Left lung (tissue), 14 donors: ENCODE results near the gene CASKIN1. TPM values are rescaled to one million over a fixed set of nuclear protein-coding genes. Genes with fewer than 3 reads are reported as not detected.
A peak's percentile ranks its signal among the peaks of the same experiment; 100 is the strongest.

Source experiments
- ATAC-seq: fragments of 200-7000 bp; cut with Tn5 transposase; one replicate; pipeline ENCODE4 v1.9.1; 2020; ENCODE audit warnings: moderate library complexity
- DNase-seq, 4 donors: peaks; one replicate each; pipeline ENCODE4 v3.0.0-alpha.2; 2013 to 2020
- H3K27ac ChIP-seq, 2 donors: fragments of 200-600 bp; sonication (generic) in 1 of 2; one replicate each; pipeline versions ENCODE4 v1.5.0 to v1.8.0; 2020 to 2021
- H3K27me3 ChIP-seq, 2 donors: fragments of 200-600 bp; sonication (generic) in 1 of 2; one replicate each; pipeline versions ENCODE4 v1.5.0 to v1.8.0; 2020 to 2021
- H3K36me3 ChIP-seq, 2 donors: fragments of 200-600 bp; sonication (generic) in 1 of 2; one replicate each; pipeline versions ENCODE4 v1.5.0 to v1.8.0; 2020 to 2021
- H3K4me1 ChIP-seq, 2 donors: fragments of 200-600 bp; one replicate each; pipeline ENCODE4 v1.8.0; 2021
- H3K4me3 ChIP-seq, 2 donors: fragments of 200-600 bp; sonication (generic) in 1 of 2; one replicate each; pipeline versions ENCODE4 v1.5.0 to v1.8.0; 2020 to 2021; ENCODE audit warnings: mild to moderate bottlenecking in 1 of 2
- H3K9me3 ChIP-seq, 2 donors: fragments of 200-600 bp; sonication (generic) in 1 of 2; one replicate each; pipeline versions ENCODE4 v1.5.0 to v1.8.0; 2020 to 2021
- CTCF ChIP-seq, 2 donors: fragments of 200-600 bp; sonication (generic) in 1 of 2; IDR thresholded peaks; one replicate each; pipeline versions ENCODE4 v1.5.0 to v1.8.0; 2021; ENCODE audit warnings: antibody characterized with exemption in 2 of 2
- intact Hi-C, 2 donors: fragments of 100-400 bp; cut with DNase I; formaldehyde crosslinking; loops; one replicate each; pipeline versions ENCODE4 v1.11.2 to v1.14.2; 2022
- long read RNA-seq, 12 donors: library from polyadenylated mRNA in 2 of 12; unstranded in 2 of 12; transcript quantifications; one replicate each; pipeline ENCODE4 v2.0.0 and lab custom pipeline, GENCODE V29; 2019 to 2026
- polyA plus RNA-seq, 6 donors: library from polyadenylated mRNA; unstranded; fragments of 120-200 nt; gene quantifications; one replicate each; pipeline ENCODE4 v1.2.1, GENCODE V29; 2013; ENCODE audit not compliant: insufficient read length in 6 of 6
- total RNA-seq, 2 donors: library from RNA; stranded (reverse); fragmentation: NEBNext Ultra II Directional; extraction: Animal tissue kit (Norgen Biotek cat#: 25700); gene quantifications; one replicate each; pipeline ENCODE4 v1.2.1, GENCODE V29; 2021
- donor health status: DM: no; HTN: yes; CAD: no.
- donor health status: DM: no; HTN: no; CAD: no.

The CASKIN1 gene
- total RNA-seq (under 1 TPM; 0.05 to 0.06 TPM), polyA plus RNA-seq (under 1 TPM; 0.18 to 0.56 (median 0.42) TPM)
- long read RNA-seq, donor 1: 0 reads
- long read RNA-seq, donor 2, partial matches to known transcripts: 83 of 104 reads
- long read RNA-seq, donor 2, other reads (novel, unspliced or antisense): 21 of 104 reads
- long read RNA-seq, donor 3: 0 reads
- long read RNA-seq, donor 4: 0 reads
- long read RNA-seq, donor 5: 0 reads
- long read RNA-seq, donor 6: 0 reads
- long read RNA-seq, donor 7: 0 reads
- long read RNA-seq, donor 8: 0 reads
- long read RNA-seq, donor 9: 0 reads
- long read RNA-seq, donor 10: 0 reads
- long read RNA-seq, donor 11: 0 reads
- long read RNA-seq, donor 12: 0 reads

- no peaks in the 10 kb centered on the region for H3K9me3 ChIP-seq
- H3K4me3 ChIP-seq: peak within 1 kb of the TSS in 1 of 2 donors; percentile 19
- ATAC-seq (no peak), DNase-seq (peak in 1 of 4 donors; percentile 19)
- H3K27ac ChIP-seq: no peak within 1 kb of the TSS
- intact Hi-C loops: no loop called here
- H3K4me1 ChIP-seq: peaks cover 0 to 20% of the 10 kb centered on the region in 2 donors
- H3K36me3 ChIP-seq: no peaks in the 10 kb centered on the region
- H3K27me3 ChIP-seq: peaks cover 29 to 67% of the 10 kb centered on the region in 2 donors
- no peak for TF ChIP-seq CTCF (IDR thresholded peaks at IDR 0.05)
Measured at GRCh38 chr16:2196162-2196980, at the start of gene CASKIN1. TSS of gene CASKIN1 (minus strand) at chr16:2196605. CDS start at chr16:2196432, 173 bp downstream.

GRCh38 chr16:2244926-2245795 is 48.8 kb upstream of the CASKIN1 start:
- DNase-seq (no peak), ATAC-seq (no peak)
- Histone ChIP-seq H3K4me1 (peaks cover under 1 to 16% of the 10 kb centered on the region in 2 donors), H3K36me3 (peaks cover 0 to 71% of the 10 kb centered on the region in 2 donors), H3K4me3 (no peak overlapping the region), H3K27me3 (no peaks in the 10 kb centered on the region), H3K9me3 (no peaks in the 10 kb centered on the region), H3K27ac (no peak overlapping the region)
- intact Hi-C loops: no loop called here
- TF ChIP-seq CTCF (IDR thresholded peaks at IDR 0.05): no peak

DNA sequence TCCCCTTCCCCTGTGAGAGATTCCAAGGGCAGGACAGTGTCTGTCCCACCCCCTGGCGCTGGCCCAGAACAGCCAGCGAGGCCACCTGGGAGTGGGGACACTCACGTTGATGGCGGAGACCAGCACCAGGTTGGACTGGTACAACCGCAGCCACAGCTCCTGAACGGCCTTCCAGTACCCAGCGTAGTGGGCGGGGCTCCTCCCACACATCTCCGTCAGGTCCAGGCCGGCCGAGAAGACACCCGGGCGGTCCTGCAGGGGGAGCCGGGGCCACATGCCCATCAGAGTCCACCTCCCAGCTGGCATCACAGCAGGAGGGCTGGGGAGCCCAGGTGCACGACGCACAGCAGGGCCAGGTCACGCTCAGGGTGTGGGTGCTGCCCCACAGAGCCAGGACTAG is 47.9 kb upstream of the CASKIN1 start:
- Histone ChIP-seq H3K27ac (no peak overlapping the region), H3K36me3 (peaks cover 0 to 80% of the 10 kb centered on the region in 2 donors), H3K4me3 (no peak overlapping the region), H3K9me3 (no peaks in the 10 kb centered on the region), H3K27me3 (no peaks in the 10 kb centered on the region), H3K4me1 (peaks cover 0 to 7% of the 10 kb centered on the region in 2 donors)
- ATAC-seq (no peak), DNase-seq (no peak)
- TF ChIP-seq CTCF (IDR thresholded peaks at IDR 0.05): no peak
- intact Hi-C loops: no loop called here

DNA sequence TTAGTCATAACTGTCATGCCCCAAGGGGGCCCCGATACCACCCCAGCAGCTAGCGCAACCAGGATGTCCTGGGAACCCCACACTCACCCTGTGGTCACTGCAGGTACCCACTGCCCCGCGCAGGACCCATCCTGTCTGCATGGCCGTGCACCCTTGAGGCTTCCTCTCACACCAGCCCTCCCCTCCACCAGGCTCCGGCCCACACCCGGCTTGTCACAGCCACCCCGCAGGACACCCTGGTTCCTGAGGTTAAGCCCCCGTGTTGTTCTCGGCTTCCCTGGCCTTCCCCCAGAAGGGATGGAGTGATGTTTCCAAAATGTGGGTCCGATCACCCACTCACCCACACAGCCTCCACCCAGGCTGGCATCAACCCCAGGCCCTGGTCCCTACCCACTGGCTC is 47.4 kb upstream of the CASKIN1 start:
- Histone ChIP-seq H3K27ac (no peak overlapping the region), H3K9me3 (no peaks in the 10 kb centered on the region), H3K4me3 (no peak overlapping the region), H3K36me3 (peaks cover 0 to 85% of the 10 kb centered on the region in 2 donors), H3K27me3 (peaks cover 0 to under 1% of the 10 kb centered on the region in 2 donors), H3K4me1 (peaks cover 0 to 6% of the 10 kb centered on the region in 2 donors)
- intact Hi-C loops: no loop called here
- TF ChIP-seq CTCF (IDR thresholded peaks at IDR 0.05): no peak
- DNase-seq (no peak), ATAC-seq (no peak)
